Type B pancreatic cell (in vitro differentiated cells): ENCODE measurements around the gene SMPD3. TPM values are rescaled to one million over a fixed set of nuclear protein-coding genes. Genes with fewer than 3 reads are reported as not detected.

Experiments used
- DNase-seq: peaks from one replicate; pipeline ENCODE4 v3.0.0; 2021; ENCODE audit warnings: mixed read lengths; ENCODE audit not compliant: unreplicated experiment; ENCODE audit errors: extremely low spot score
- H3K27ac Mint-ChIP-seq: 2 replicates; pipeline ENCODE4 v1.8.0; 2021; ENCODE audit warnings: mild to moderate bottlenecking, mixed read lengths
- H3K27me3 Mint-ChIP-seq: 2 replicates; pipeline ENCODE4 v1.8.0; 2021; ENCODE audit warnings: mixed read lengths
- H3K36me3 Mint-ChIP-seq: 2 replicates; pipeline ENCODE4 v1.8.0; 2021; ENCODE audit warnings: mixed read lengths
- H3K4me1 Mint-ChIP-seq: one replicate; pipeline ENCODE4 v1.8.0; 2021; ENCODE audit warnings: mixed read lengths; ENCODE audit not compliant: unreplicated experiment
- H3K4me3 Mint-ChIP-seq: 2 replicates; pipeline ENCODE4 v1.8.0; 2021; ENCODE audit warnings: mild to moderate bottlenecking, mixed read lengths
- H3K9me3 Mint-ChIP-seq: 2 replicates; pipeline ENCODE4 v1.8.0; 2021; ENCODE audit warnings: mixed read lengths
- total RNA-seq: library from RNA; stranded (reverse); gene quantifications from 2 replicates; pipeline ENCODE4 v1.2.1, GENCODE V29; 2021; ENCODE audit warnings: low replicate concordance
- TF ChIP-seq, protein P1 (sequence below): fragments of 200-600 bp; sonication (generic); conservative IDR thresholded peaks from 2 replicates; pipeline ENCODE4 v1.5.0; 2021; ENCODE audit warnings: antibody characterized with exemption, mild to moderate bottlenecking

Gene SMPD3
- total RNA-seq, 1 donor from 2014 or later = 4.5 TPM

DNA sequence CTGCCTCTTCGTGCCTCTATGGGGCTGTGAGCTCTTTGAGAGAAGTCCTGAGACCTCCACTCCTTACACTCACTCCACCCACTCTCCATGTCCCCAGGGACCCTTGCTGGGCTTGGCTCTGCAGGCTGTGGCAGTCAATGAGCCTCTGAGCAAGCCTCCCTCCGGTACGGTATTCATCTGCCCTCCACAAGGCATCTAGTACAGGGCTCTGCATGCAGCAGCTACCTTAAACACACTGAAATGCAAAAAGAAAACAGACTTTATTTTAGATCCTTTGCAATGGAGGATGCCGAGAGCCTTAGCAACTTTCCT, 38.9 kb upstream of the SMPD3 start:
- no peak overlapping the region for H3K27ac Mint-ChIP-seq
- TF ChIP-seq, protein P1, sequence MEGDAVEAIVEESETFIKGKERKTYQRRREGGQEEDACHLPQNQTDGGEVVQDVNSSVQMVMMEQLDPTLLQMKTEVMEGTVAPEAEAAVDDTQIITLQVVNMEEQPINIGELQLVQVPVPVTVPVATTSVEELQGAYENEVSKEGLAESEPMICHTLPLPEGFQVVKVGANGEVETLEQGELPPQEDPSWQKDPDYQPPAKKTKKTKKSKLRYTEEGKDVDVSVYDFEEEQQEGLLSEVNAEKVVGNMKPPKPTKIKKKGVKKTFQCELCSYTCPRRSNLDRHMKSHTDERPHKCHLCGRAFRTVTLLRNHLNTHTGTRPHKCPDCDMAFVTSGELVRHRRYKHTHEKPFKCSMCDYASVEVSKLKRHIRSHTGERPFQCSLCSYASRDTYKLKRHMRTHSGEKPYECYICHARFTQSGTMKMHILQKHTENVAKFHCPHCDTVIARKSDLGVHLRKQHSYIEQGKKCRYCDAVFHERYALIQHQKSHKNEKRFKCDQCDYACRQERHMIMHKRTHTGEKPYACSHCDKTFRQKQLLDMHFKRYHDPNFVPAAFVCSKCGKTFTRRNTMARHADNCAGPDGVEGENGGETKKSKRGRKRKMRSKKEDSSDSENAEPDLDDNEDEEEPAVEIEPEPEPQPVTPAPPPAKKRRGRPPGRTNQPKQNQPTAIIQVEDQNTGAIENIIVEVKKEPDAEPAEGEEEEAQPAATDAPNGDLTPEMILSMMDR = no peak

DNA sequence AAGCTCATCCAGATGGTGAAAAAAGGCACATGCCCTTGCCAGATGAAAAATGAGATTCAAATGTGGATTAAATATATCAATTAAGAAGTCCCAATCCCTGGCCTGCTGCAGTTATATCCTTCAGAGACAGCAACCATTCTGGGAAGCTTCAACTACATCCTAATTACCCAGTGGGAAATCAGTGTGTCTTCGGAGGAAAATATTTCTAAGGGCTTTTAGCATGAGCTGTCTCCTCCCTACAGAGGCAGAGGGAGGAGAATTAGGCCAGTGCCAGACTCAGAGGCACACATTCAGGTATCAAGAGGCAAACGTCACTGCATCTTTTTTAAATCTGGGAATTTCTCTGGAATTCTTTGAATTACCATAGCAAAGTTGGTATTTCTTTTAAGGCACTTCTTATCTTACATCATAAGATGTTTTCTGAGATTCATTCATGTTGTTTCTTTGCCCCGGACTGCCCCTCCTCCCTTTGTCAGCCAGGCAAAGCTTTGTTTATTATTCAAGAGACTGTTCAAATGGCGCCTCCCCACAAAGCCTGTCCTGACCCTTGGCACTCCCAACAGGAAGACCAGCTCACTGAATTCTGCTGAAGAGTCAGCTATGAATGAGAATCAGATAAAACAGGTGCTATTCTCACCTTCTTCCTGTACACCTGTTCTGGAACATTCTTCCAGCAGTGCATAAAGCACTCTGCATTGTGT, 38.3 kb upstream of the SMPD3 start:
- no peaks in the 10 kb centered on the region for H3K27me3 Mint-ChIP-seq
- no peak for DNase-seq
- H3K27ac Mint-ChIP-seq = no peak overlapping the region
- no peaks in the 10 kb centered on the region for H3K36me3 Mint-ChIP-seq
- H3K9me3 Mint-ChIP-seq = no peaks in the 10 kb centered on the region
- TF ChIP-seq, protein P1 = no peak
- H3K4me3 Mint-ChIP-seq = no peak overlapping the region
- peaks cover 22% of the 10 kb centered on the region for H3K4me1 Mint-ChIP-seq

More for the DNA sequence above, 38.9 kb upstream of the SMPD3 start:
- Mint-ChIP-seq H3K27me3 (no peaks in the 10 kb centered on the region), H3K36me3 (no peaks in the 10 kb centered on the region), H3K4me3 (no peak overlapping the region), H3K9me3 (no peaks in the 10 kb centered on the region), H3K4me1 (peaks cover 25% of the 10 kb centered on the region)
- no peak for DNase-seq

DNA sequence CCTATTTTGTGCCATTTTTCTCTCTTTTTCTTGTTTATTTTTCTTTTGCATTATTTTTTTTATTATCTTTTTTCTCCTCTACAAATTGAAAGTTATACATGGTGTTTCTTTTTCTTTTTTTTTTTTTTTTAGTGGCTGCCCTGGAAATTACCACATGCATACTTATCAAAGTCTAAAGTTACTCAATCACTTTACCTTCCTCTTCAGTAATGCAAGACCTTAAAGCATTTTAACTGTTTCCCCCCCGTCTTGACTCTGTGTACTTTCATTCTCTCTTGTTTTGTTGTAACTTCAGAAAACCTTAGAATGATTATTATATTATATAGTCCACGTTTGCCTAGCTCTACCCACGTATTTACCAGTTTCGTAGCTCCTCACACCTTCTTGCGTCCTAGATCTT, 33.3 kb upstream of the SMPD3 start:
- H3K4me3 Mint-ChIP-seq = no peak overlapping the region

DNA sequence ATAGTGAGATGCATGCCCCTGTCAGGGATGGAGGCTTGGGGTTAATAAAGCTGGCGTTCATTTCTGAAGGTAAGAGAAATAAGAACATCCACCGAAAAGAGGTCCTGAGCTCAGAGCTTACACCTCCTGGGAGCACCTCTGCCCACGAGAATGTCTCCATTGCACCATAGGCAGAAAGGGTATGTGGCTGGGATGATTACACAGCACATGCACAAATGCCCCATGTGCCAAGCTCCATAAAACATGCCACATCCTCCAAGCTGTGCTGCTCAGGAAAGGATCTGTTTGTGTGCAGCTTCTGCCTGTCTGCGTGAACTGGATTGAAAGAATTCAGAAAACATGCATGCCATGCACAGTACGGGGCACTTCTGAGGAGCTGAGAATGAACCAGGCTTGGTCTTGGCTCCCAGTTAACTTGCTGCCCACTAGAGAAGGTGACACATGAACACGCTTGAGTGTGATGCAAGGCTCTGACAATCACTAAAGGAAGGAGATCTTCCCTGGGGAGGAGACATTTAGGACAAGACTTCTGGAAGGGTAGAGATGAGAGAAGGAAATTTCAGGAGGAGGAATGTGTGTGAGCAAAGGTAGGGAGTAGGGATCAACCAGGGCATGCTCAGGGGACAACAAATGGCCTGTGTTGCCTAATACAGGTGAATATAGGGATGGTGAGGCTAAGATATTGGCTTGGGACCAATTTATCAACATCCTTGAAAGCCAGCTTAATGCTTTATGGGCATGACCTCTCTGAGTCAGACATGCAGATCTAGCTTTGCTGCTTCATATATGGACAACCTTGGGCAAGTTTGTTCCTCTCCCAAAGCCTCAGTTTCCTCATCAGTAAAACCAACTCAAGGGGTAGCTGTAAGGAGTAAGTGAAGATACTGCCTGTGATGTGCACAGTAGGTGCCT, 32.0 kb upstream of the SMPD3 start:
- no peaks in the 10 kb centered on the region for H3K9me3 Mint-ChIP-seq
- no peak overlapping the region for H3K27ac Mint-ChIP-seq
- no peaks in the 10 kb centered on the region for H3K4me1 Mint-ChIP-seq
- no peak for DNase-seq
- H3K27me3 Mint-ChIP-seq = peaks cover 4% of the 10 kb centered on the region
- no peak overlapping the region for H3K4me3 Mint-ChIP-seq
- H3K36me3 Mint-ChIP-seq = no peaks in the 10 kb centered on the region
- TF ChIP-seq, protein P1 = no peak

More for the DNA sequence above, 33.3 kb upstream of the SMPD3 start:
- no peak overlapping the region for H3K27ac Mint-ChIP-seq
- H3K27me3 Mint-ChIP-seq = peaks cover 4% of the 10 kb centered on the region
- no peaks in the 10 kb centered on the region for H3K9me3 Mint-ChIP-seq
- no peaks in the 10 kb centered on the region for H3K36me3 Mint-ChIP-seq
- H3K4me1 Mint-ChIP-seq = peaks cover 3% of the 10 kb centered on the region
- TF ChIP-seq, protein P1 = no peak
- DNase-seq = no peak

DNA sequence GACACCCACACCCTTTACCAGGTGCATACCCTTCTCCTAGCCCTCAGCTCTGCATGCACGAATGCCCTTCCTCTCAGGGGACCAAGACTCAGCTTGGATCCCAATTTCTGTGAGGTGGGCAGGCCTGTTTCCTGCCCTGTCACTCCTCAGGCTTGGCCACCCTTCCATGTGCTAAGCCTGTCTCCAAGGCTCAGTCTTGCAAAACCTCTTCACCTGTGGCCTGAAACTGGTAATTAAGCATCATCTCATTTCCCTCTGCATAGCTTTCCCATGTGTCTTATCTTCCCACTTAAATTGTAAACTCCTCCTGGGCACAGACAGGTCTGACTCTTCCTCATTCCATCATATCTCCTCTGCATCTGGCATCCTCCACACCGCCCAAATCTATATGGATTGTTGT, 31.0 kb upstream of the SMPD3 start:
- H3K9me3 Mint-ChIP-seq = no peaks in the 10 kb centered on the region
- H3K27ac Mint-ChIP-seq = no peak overlapping the region
- TF ChIP-seq, protein P1 = no peak
- no peaks in the 10 kb centered on the region for H3K36me3 Mint-ChIP-seq
- peaks cover 4% of the 10 kb centered on the region for H3K27me3 Mint-ChIP-seq
- H3K4me1 Mint-ChIP-seq = no peaks in the 10 kb centered on the region
- no peak for DNase-seq
- H3K4me3 Mint-ChIP-seq = no peak overlapping the region
